GM19438 (cell line): ENCODE data around the gene RASAL3.
A peak's percentile ranks its signal among the peaks of the same experiment; 100 is the strongest.
"Not testable (repeated sequence)": the region's sequence is repeated elsewhere in the genome, so short reads cannot be mapped to it uniquely, and the experiment has no call there.

ENCODE experiments used
- ATAC-seq: cut with Tn5 transposase; IDR thresholded peaks from one replicate; pipeline ENCODE4 v1.9.1; 2021; ENCODE audit warnings: low read depth; ENCODE audit not compliant: unreplicated experiment

The RASAL3 gene

GRCh38 chr19:15475169-15475568, 10.8 kb upstream of the RASAL3 start:
- ATAC-seq = no peak

DNA sequence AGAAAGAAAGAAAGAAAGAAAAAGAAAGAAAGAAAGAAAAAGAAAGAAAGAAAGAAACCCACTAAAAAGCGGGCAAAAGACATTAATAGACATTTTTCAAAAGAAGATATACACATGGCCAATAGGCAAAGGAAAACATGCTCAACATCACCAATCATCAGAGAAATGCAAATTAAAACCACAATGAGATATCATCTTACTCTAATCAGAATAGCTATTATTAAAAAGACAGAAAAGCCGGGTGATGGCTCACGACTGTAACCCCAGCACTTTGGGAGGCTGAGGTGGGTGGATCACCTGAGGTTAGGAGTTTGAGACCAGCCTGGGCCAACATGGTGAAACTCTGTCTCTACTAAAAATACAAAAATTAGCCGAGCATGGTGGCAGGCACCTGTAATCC, 9.5 kb upstream of the RASAL3 start:
- ATAC-seq = not testable (repeated sequence)

GRCh38 chr19:15471639-15472101, 7.3 kb upstream of the RASAL3 start:
- ATAC-seq = no peak

GRCh38 chr19:15469513-15470297, 5.4 kb upstream of the RASAL3 start:
- no peak for ATAC-seq

- ATAC-seq = no peak
Observed at GRCh38 chr19:15468675-15469512, 4.5 kb upstream of the RASAL3 start.

GRCh38 chr19:15467734-15468214, 3.4 kb upstream of the RASAL3 start:
- ATAC-seq = no peak

DNA sequence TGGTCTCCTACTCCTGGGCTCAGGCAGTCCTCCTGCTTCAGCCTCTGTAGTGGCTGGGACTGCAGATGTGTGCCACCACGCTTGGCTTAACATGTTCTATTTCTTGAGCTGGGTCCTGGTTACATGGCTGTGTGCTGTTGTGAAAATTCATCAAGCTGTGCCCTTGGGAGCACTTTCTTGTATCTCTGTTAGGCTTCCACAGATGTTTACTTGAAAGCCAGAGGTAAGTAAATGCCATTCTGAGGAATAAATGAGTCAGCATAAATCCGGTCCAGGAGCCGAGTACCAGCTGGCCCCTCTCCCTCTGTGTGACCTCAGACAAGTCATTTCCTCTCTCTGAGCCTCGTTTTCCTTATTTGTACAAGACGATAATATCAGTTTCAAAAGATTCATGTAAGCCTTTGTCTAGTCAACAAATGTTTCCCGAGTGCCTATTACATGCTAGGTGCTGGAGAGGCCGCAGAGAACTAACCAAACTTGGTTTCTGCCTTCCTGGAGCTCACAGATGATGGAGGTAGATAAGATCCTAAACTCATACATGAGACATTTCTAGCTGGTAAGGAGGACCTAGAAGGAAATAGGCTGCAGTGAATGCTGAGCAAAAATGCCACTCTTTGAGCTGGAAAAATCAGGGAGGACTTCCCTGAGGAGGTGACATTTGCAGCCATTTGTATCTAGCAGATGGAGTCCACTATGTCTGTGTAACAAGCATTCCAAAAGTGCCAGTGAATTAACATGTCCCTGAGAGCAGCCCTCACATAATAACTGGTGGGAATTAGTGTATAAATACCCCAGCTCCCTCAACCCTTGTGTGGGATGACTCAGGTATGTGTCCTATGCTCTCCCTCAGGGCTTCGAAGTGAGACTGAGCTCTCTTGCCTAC, 2.7 kb upstream of the RASAL3 start:
- ATAC-seq = peak; percentile 54

DNA sequence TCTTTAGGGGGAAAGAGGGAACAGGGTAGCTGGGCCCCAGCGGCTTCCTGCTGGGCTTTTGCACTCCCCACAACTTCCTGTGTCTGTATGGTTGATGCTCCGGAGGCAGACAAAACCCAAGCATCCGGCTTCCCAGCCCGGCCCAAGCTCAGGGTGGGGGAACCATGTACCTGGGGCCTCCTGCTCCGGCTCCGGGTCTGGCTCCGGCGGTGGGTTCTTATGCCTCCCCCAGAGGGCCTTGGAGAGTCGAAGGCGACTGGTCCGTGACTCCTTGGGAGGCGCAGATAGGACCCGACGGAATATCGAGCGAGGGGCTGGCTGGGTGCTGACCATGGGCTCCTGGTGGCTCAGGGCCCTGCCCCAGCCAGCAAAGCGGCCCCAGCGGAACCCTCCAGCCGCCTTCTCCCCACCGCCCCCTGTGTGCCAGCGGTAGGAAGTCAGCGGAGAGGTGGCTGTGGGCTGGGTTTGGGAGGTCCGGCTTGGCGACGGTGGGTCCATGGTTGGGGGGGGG, 428 bp downstream of the RASAL3 start:
- ATAC-seq = no peak

GRCh38 chr19:15461694-15462093, 2.6 kb downstream of the RASAL3 start:
- ATAC-seq = no peak

DNA sequence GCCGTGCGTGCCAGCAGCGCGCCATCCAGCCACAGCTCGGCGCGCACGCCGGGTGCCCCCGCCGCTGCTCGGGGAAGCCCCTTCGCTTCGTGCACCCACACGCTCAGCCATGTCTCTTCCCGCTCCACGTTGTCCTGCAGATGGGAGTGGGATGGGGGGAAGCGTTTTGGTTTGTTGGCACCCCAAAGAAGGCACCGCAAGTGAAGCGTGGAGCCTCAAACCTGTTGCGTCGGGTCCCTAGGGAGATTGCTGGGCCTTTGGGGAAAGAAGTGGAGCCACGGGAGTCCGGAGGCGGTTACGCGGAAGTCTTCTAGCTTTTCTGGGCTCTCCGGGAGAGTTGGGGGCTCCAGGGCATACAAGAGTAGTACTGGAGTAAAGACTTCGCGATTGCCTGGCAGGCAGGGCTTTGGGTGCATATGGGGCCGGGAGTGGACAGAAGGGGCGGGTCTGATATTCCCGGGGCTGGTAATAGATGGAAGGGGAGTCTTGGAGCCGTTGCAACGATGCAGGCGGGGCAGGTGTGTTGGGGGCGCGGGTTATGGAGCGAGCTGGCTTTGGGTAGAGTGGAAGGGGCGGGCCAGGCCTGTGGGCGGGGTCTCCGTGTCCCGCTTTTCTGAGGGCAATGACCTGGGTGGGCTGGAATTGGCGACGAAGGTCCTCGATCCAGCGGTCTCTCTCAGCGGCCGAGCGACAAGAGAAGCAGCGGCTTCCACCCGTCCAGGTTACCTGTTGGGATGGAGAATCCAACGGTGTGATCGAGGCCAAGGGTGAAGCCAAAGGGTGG, 6.5 kb downstream of the RASAL3 start:
- no peak for ATAC-seq

DNA sequence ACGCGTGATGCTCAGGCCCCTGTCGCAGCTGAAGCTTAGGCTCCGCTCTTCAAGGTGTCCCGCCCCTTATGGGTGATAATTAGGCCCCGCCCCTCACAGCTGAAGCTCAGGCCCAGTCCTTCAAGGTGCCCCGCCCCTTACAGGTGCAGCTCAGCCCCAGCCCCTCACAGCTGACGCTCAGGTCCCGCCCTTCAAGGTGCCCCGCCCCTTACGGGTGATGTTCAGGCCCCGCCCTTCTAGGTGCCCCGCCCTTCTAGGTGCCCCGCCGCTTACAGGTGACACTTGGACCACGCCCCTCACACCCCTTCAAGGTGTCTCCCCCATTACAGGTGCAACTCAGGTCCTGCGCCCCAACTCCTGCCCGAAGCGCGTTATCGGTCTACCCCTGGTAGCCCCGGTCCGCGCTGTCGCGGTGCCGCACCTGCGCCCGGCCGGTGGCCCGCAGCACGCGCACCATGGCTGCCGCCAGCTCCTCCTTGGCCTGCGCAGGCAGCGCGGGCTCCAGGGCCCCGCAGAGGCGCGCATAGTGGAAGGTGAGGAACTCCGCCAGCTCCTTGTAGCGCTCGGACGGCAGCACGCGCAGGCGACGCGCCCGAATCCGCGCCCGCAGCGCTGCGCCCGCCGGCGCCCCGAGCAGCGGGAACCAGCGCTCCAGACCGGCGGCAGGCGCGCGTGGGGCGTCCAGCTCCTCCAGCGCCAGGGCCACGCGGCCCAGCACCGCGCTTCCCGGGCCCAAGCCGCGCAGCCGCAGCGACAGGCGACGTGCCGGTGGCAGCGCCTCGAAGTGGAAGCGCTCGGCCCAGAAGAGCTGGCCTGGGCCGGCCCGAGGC, 7.3 kb downstream of the RASAL3 start:
- no peak for ATAC-seq

DNA sequence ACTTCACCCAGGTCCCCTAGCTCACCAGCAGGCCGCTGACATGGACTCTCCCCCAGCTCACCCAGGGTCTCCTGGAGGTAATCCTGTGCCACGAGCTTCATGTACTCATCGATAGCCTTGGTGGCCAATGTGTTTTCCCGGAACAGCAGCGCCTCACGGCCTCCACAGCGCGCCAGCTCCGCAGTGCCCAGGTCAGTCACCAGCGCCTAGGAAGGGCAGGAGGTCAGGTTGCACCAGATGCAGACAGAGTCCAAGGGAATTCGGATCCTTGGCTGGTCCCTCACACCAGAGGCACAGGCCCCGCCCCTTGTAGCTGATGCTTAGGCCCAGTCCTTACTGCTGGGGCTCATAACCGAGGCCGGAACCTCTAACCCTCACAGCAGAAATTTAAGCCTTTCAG, 7.9 kb downstream of the RASAL3 start:
- ATAC-seq = no peak

DNA sequence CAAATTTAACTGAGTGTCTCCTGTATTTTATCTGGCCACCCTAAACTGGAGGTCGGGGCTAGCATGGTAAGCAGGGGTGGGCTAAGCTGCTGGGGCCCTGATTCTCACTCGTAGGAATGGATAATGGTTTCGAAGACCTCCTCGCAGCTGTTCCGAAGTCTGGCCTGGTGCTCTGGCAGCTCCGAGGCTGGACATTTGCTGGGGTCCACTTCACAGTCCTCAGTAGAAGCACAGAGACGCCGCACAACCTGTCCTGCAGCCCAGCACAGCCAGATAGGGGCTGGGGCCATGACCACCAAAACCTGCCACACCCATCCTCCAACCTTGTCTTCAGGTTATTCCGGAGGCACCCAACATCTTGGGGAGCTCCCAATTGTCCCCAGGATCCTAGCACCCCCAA, 8.3 kb downstream of the RASAL3 start:
- no peak for ATAC-seq

DNA sequence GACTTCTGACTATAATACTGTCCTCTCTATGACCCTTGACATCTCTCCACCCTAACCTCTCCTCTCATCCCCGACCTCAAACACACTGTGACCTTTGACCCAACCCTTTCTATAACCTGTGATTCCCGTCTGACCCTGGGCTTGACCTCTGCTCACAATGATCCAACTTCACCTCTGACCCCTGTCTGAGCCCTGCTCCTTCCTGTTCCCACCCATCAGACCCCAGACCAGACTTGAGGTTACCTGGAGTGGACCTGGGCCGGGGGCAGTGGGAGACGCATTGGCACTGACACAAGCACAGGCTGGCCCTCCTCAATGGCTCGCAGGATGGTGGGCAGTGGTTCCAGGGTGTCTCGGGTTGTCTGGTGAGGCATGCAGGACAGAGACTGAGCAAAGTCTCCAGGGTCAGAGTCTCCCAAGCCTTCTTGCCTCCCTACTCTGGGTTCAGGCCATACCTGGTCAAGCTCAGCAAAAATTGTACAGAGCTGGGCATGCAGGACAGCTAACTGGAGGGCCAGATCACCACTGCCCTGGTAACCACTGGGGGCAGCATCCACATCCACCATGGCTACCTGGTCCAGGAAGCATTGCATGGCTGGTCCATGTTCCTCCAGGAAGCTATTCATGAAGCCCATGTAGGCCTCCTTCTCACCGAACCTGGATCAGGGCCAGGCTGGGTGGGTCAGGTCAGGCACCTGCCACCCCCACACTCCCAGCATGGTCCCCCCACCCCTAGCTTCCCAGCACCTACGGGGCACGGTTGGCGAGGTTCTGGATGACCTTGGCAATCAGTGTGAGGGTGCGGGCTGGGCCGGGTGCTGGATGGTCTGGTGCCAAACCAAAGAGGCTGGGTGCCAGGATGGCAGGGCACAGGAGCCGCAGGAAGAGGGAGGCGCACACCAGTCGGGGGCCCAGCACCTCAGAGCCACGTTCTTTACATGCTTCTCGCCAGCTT, 10.2 kb downstream of the RASAL3 start:
- no peak for ATAC-seq

GRCh38 chr19:15453091-15453578, 11.2 kb downstream of the RASAL3 start:
- no peak for ATAC-seq

DNA sequence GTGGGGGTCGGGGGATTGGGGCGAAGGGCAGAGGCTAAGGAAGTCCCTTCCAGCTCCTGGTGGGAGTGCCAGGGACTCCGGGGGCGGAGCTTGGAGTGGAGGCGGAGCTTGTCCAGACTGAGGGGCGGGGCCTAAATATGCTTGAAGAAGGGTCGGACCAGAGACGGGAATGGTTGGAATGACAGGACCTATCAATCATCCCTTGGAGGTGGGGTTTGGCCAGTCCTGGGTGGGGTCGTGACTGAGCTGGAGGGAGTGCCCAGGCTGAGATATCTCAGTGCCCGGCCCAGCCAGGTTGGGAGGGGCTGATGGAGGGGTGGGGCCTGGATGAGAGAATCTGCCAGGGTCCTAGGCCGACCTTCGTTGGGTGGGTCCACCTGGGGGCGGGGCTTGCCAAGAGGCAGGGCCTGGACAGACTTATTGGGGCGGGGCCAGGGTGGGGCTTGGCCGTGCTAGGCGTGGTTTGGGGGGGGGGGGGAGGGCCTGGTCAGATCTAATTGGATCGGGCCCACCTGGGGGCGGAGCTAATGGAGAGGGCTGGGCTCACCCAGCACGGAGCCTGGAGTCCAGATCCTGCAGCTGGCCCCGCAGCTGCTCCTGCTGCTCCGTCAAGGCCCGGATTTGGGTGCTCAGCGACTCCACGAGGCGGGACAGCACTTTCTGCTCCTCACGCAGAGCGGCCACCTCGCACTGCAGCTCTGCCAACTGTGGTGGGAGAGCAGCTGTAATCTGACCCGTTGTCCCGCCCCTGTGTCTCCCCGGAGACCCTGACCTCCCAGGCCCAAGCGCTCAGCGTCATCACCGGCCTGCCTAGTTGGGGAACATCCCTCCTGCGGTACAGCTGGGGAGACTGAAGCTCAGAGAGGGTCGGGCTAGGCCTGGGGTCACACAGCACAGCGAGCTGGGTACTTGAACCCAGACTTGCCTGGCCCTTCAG, 12.0 kb downstream of the RASAL3 start:
- no peak for ATAC-seq

DNA sequence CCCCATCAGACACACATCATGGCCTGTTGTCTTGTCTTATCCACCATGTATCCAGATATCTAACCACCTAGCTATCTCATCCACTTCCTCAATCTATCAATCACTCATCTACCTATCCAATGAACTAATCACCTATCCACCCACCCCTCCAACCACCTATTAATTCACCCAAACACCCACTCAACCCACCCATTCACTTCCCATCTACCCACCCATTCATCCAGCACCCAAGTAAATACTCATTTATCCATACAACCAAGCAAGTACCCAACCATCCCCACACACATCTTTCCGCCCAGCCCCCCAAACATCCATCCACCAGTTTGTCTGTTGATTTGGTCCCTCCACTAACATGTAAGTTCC, 13.8 kb downstream of the RASAL3 start:
- no peak for ATAC-seq
